A172 (cell line): ENCODE measurements around the gene ADNP2. TPM values are rescaled to one million over a fixed set of nuclear protein-coding genes. Genes with fewer than 3 reads are reported as not detected.

Source experiments
- DNase-seq: peaks from one replicate; pipeline ENCODE4 v3.0.0-alpha.2; 2015; ENCODE audit warnings: low spot score
- total RNA-seq: library from RNA; depleted of rRNA; stranded (reverse); fragments of >200 nt; shearing (Covaris generic); gene quantifications from 2 replicates; pipeline ENCODE4 v1.2.3, GENCODE V29; 2014; rRNA removed

ADNP2 gene
- total RNA-seq, 1 experiment from 2014 or later, result 17.9 TPM

GRCh38 chr18:80188643-80189530 lies 79.8 kb downstream of the ADNP2 start:
- no peak for DNase-seq

GRCh38 chr18:80189531-80189865 lies 80.4 kb downstream of the ADNP2 start:
- no peak for DNase-seq

Other genes starting within 250 kb of the ADNP2 start
- 22.8 and 26.2 TPM in 2 replicates for gene SLC66A2, start 157.6 kb upstream of the ADNP2 start, total RNA-seq
- 5.8 and 14.2 TPM in 2 replicates for gene HSBP1L1, start 144.6 kb upstream of the ADNP2 start, total RNA-seq
- gene TXNL4A, start 120.7 kb upstream of the ADNP2 start, total RNA-seq, result 67.4 and 86.6 TPM in 2 replicates
- gene RBFA, start 74.8 kb upstream of the ADNP2 start, total RNA-seq, result 23.8 and 29.7 TPM in 2 replicates
- 4.8 and 8.8 TPM in 2 replicates for gene PARD6G, start 138.3 kb downstream of the ADNP2 start, total RNA-seq